Mesendoderm (in vitro differentiated cells): ENCODE measurements around the gene MID1.

ENCODE experiments used
- DNase-seq: peaks from one replicate; pipeline ENCODE4 v3.0.0; 2013
- H2AK5ac ChIP-seq: 2 replicates; pipeline ENCODE4 v1.6.1; 2013; ENCODE audit warnings: low read length, inconsistent platforms
- H2BK120ac ChIP-seq: 2 replicates; pipeline ENCODE4 v1.6.1; 2013; ENCODE audit warnings: low read depth, mild to moderate bottlenecking, low read length, moderate library complexity, mixed read lengths
- H2BK15ac ChIP-seq: replicated peaks from 2 replicates; pipeline ENCODE4 v1.6.1; 2013; ENCODE audit warnings: low read depth, mild to moderate bottlenecking, moderate library complexity
- H2BK5ac ChIP-seq: 2 replicates; pipeline ENCODE4 v1.6.1; 2013; ENCODE audit warnings: low read length, inconsistent platforms
- H3K18ac ChIP-seq: 2 replicates; pipeline ENCODE4 v1.6.1; 2013; ENCODE audit warnings: mild to moderate bottlenecking, low read length, mixed read lengths
- H3K23ac ChIP-seq: one replicate; pipeline ENCODE4 v1.6.1; 2013; ENCODE audit warnings: low read length
- H3K27ac ChIP-seq: 2 replicates; pipeline ENCODE4 v1.5.1; 2013; ENCODE audit warnings: low read depth, mild to moderate bottlenecking, inconsistent platforms, low read length, moderate library complexity
- H3K27me3 ChIP-seq: 2 replicates; pipeline ENCODE4 v1.6.1; 2013; ENCODE audit warnings: low read length, control low read depth, mild to moderate bottlenecking, inconsistent platforms; ENCODE audit not compliant: insufficient read depth, poor library complexity
- H3K36me3 ChIP-seq: 2 replicates; pipeline ENCODE4 v1.6.1; 2013; ENCODE audit warnings: low read length, inconsistent platforms; ENCODE audit not compliant: control insufficient read depth, insufficient read depth
- H3K4ac ChIP-seq: one replicate; pipeline ENCODE4 v1.6.1; 2013; ENCODE audit warnings: low read depth, mild to moderate bottlenecking, low read length, moderate library complexity
- H3K4me1 ChIP-seq: 2 replicates; pipeline ENCODE4 v1.6.1; 2013; ENCODE audit warnings: low read depth, low read length, inconsistent platforms; ENCODE audit not compliant: control insufficient read depth
- H3K4me2 ChIP-seq: 2 replicates; pipeline ENCODE4 v1.6.1; 2013; ENCODE audit warnings: low read length
- H3K4me3 ChIP-seq: 2 replicates; pipeline ENCODE4 v1.5.1; 2013; ENCODE audit warnings: mild to moderate bottlenecking, low read length
- H3K56ac ChIP-seq: one replicate; pipeline ENCODE4 v1.6.1; 2013; ENCODE audit warnings: low read length
- H3K79me1 ChIP-seq: 2 replicates; pipeline ENCODE4 v1.6.1; 2013; ENCODE audit warnings: low read length, inconsistent platforms
- H3K79me2 ChIP-seq: 2 replicates; pipeline ENCODE4 v1.6.1; 2013; ENCODE audit warnings: mild to moderate bottlenecking, low read length; ENCODE audit not compliant: control insufficient read depth, insufficient read depth
- H3K9ac ChIP-seq: 2 replicates; pipeline ENCODE4 v1.6.1; 2013; ENCODE audit warnings: low read length, inconsistent platforms
- H4K5ac ChIP-seq: one replicate; pipeline ENCODE4 v1.6.1; 2013; ENCODE audit warnings: low read length
- H4K8ac ChIP-seq: one replicate; pipeline ENCODE4 v1.6.1; 2013; ENCODE audit warnings: low read depth, mild to moderate bottlenecking, control low read depth, low read length, moderate library complexity
- WGBS: extraction: QIAGEN DNeasy Blood & Tissue Kit; methylation state at CpG from one replicate; pipeline ENCODE4 v1.1.7; 2013; ENCODE audit warnings: low lambda C conversion rate, missing lambda C conversion rate; ENCODE audit not compliant: insufficient coverage; ENCODE audit errors: extremely low coverage; 5-methylcytosine and 5-hydroxymethylcytosine counted together

MID1 gene

GRCh38 chrX:10447564-10448214, 172.7 kb downstream of the MID1 start:
- no CpG with 5 or more reads among the region's 4 CpGs for WGBS

DNA sequence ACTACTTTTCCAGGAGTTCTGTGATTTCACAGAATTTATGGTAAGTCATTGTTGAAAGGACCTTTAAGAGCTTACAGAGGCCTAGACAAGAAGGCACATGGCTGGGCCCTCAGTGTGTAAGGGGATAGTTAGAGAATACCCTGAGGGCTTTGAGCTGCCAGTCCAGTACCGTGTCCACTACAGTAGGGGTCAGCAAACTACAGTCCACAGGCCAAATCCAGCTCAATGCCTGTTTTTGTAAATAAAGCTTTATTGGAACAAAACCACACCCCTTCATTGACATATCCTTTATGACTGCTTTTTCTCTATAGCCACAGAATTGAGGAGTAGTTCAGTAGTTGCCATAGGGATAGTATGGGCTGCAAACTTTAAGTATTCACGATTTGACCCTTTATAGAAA, 176.2 kb downstream of the MID1 start:
- H2BK120ac ChIP-seq = no peak overlapping the region
- no peak overlapping the region for H2BK5ac ChIP-seq
- peak; percentile 29 for DNase-seq
- H3K23ac ChIP-seq = no peak overlapping the region
- WGBS = no CpG with 5 or more reads among the region's 2 CpGs
- no peak overlapping the region for H4K8ac ChIP-seq
- H3K36me3 ChIP-seq = no peaks in the 10 kb centered on the region
- H3K4me3 ChIP-seq = no peak overlapping the region
- no peak overlapping the region for H4K5ac ChIP-seq
- H3K79me2 ChIP-seq = no peaks in the 10 kb centered on the region
- H3K4me1 ChIP-seq = no peaks in the 10 kb centered on the region
- no peaks in the 10 kb centered on the region for H3K27me3 ChIP-seq
- H3K4ac ChIP-seq = no peak overlapping the region
- no peak overlapping the region for H3K18ac ChIP-seq
- H3K9ac ChIP-seq = no peak overlapping the region
- no peak overlapping the region for H3K27ac ChIP-seq
- H2AK5ac ChIP-seq = no peak overlapping the region
- H2BK15ac ChIP-seq = no peak overlapping the region
- H3K56ac ChIP-seq = no peak overlapping the region
- H3K79me1 ChIP-seq = no peaks in the 10 kb centered on the region
- H3K4me2 ChIP-seq = no peak overlapping the region

More at GRCh38 chrX:10447564-10448214, 172.7 kb downstream of the MID1 start:
- no peak overlapping the region for H3K23ac ChIP-seq
- no peak for DNase-seq
- no peaks in the 10 kb centered on the region for H3K4me1 ChIP-seq
- H3K9ac ChIP-seq = no peak overlapping the region
- H3K79me2 ChIP-seq = no peaks in the 10 kb centered on the region
- H3K36me3 ChIP-seq = no peaks in the 10 kb centered on the region
- H4K5ac ChIP-seq = no peak overlapping the region
- no peak overlapping the region for H3K4ac ChIP-seq
- no peak overlapping the region for H3K4me2 ChIP-seq
- no peaks in the 10 kb centered on the region for H3K79me1 ChIP-seq
- H2BK120ac ChIP-seq = no peak overlapping the region
- no peak overlapping the region for H3K18ac ChIP-seq
- H3K27ac ChIP-seq = no peak overlapping the region
- no peak overlapping the region for H2AK5ac ChIP-seq
- no peak overlapping the region for H4K8ac ChIP-seq
- H2BK15ac ChIP-seq = no peak overlapping the region
- H2BK5ac ChIP-seq = no peak overlapping the region
- no peak overlapping the region for H3K4me3 ChIP-seq
- no peak overlapping the region for H3K56ac ChIP-seq
- H3K27me3 ChIP-seq = no peaks in the 10 kb centered on the region

DNA sequence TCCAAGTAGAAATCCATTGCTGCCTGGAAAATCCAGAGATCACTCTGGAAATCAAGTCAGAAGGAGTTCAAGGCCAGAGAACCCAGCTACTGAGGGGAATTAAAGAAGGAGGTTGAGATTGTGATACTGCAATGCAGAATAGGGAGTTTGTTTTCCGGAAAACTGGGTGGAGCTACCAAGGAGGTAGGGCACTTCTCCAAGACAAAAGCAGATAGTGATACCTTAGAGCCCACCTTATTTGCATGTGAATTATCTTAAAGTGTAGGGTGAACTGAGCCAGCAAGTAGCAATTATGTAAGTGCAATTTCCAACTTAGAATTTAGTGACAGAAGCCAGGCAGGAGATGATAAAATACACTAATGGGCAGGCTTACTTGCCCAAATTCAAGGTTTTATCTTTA, 178.9 kb downstream of the MID1 start:
- no peaks in the 10 kb centered on the region for H3K36me3 ChIP-seq
- H4K5ac ChIP-seq = no peak overlapping the region
- no peak overlapping the region for H2AK5ac ChIP-seq
- no CpG with 5 or more reads among the region's 1 CpG for WGBS
- H3K79me2 ChIP-seq = no peaks in the 10 kb centered on the region
- H3K56ac ChIP-seq = no peak overlapping the region
- no peak overlapping the region for H3K4me3 ChIP-seq
- no peak overlapping the region for H3K4ac ChIP-seq
- no peak overlapping the region for H2BK5ac ChIP-seq
- no peaks in the 10 kb centered on the region for H3K27me3 ChIP-seq
- no peak overlapping the region for H3K9ac ChIP-seq
- H4K8ac ChIP-seq = no peak overlapping the region
- no peak overlapping the region for H3K27ac ChIP-seq
- no peak overlapping the region for H3K23ac ChIP-seq
- no peak overlapping the region for H3K18ac ChIP-seq
- H2BK120ac ChIP-seq = no peak overlapping the region
- no peaks in the 10 kb centered on the region for H3K4me1 ChIP-seq
- H2BK15ac ChIP-seq = no peak overlapping the region
- H3K79me1 ChIP-seq = no peaks in the 10 kb centered on the region
- DNase-seq = no peak
- H3K4me2 ChIP-seq = no peak overlapping the region

DNA sequence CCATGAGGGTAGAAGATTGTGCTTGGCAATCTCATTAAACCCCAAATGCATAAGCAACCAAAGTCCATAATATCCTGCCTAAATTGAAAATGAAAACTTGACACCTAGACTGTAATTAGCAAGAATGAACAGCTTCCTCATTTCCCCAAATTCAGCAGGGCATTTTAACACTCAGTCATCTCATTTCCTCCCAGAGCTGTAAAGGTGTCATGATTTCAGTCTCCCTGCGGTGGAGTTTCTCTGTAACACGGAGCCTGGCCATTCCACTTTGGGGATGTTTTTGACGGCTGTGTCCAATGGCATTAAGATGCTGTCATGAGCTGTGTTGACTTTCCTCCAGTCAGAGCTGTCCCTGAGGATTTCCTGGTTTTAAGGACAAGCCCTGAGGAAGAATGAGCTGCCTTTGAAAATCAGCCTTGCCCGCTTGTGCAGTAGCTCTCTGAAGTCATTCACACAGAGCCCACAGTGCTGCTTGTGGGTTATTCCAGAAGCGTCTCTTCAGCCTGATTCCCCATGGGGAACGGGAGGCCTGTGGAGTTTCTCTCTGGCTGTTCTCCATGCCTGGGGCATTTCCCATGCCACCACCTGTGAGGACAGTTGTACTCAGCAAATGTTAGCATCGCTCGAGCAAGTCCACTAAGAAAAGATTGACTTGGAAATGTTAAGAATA, 187.0 kb downstream of the MID1 start:
- no peak overlapping the region for H3K4ac ChIP-seq
- no peaks in the 10 kb centered on the region for H3K36me3 ChIP-seq
- no peaks in the 10 kb centered on the region for H3K4me1 ChIP-seq
- H2BK5ac ChIP-seq = no peak overlapping the region
- H4K5ac ChIP-seq = no peak overlapping the region
- no peaks in the 10 kb centered on the region for H3K27me3 ChIP-seq
- H3K56ac ChIP-seq = no peak overlapping the region
- H3K23ac ChIP-seq = no peak overlapping the region
- H3K4me3 ChIP-seq = no peak overlapping the region
- no peaks in the 10 kb centered on the region for H3K79me2 ChIP-seq
- no peaks in the 10 kb centered on the region for H3K79me1 ChIP-seq
- no peak overlapping the region for H3K27ac ChIP-seq
- no peak overlapping the region for H3K9ac ChIP-seq
- H2AK5ac ChIP-seq = no peak overlapping the region
- H2BK15ac ChIP-seq = no peak overlapping the region
- peak; percentile 32 for DNase-seq
- H3K18ac ChIP-seq = no peak overlapping the region
- H4K8ac ChIP-seq = no peak overlapping the region
- no peak overlapping the region for H2BK120ac ChIP-seq
- WGBS = no CpG with 5 or more reads among the region's 8 CpGs
- no peak overlapping the region for H3K4me2 ChIP-seq

DNA sequence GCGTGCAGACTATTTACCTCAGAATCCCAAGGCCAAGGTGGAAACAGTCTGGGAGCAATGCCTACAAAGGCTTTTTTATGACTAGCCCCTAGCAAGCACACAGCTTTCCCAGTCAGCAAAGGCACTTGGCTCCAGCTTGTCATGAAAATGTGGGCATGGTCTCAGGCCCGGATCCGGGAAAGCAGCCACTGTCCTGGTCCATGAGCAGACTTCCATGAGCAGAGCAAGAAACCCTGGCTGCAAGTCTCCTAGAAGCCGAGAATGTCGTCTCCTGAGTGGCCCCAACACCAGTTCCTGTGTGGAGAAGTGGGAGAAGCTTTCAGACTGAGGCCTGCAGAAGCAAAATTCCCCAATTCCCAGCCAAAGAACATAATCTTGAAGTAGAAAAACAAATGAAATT, 190.5 kb downstream of the MID1 start:
- no peak overlapping the region for H3K18ac ChIP-seq
- no CpG with 5 or more reads among the region's 5 CpGs for WGBS
- no peaks in the 10 kb centered on the region for H3K79me1 ChIP-seq
- H3K56ac ChIP-seq = no peak overlapping the region
- no peaks in the 10 kb centered on the region for H3K79me2 ChIP-seq
- H3K36me3 ChIP-seq = no peaks in the 10 kb centered on the region
- no peak overlapping the region for H3K4ac ChIP-seq
- no peak overlapping the region for H3K9ac ChIP-seq
- H3K27ac ChIP-seq = no peak overlapping the region
- H2AK5ac ChIP-seq = no peak overlapping the region
- H4K8ac ChIP-seq = no peak overlapping the region
- H3K4me1 ChIP-seq = no peaks in the 10 kb centered on the region
- no peak overlapping the region for H3K4me3 ChIP-seq
- no peak overlapping the region for H4K5ac ChIP-seq
- no peak overlapping the region for H2BK15ac ChIP-seq
- H3K4me2 ChIP-seq = no peak overlapping the region
- no peak overlapping the region for H2BK5ac ChIP-seq
- H3K27me3 ChIP-seq = no peaks in the 10 kb centered on the region
- no peak for DNase-seq
- no peak overlapping the region for H3K23ac ChIP-seq
- no peak overlapping the region for H2BK120ac ChIP-seq

- Histone ChIP-seq H3K18ac (no peak overlapping the region), H3K79me2 (no peaks in the 10 kb centered on the region), H4K8ac (no peak overlapping the region), H3K4me1 (no peaks in the 10 kb centered on the region), H3K79me1 (no peaks in the 10 kb centered on the region), H3K4me3 (no peak overlapping the region), H3K56ac (no peak overlapping the region), H3K4me2 (no peak overlapping the region), H3K27me3 (no peaks in the 10 kb centered on the region), H3K9ac (no peak overlapping the region), H4K5ac (no peak overlapping the region), H3K4ac (no peak overlapping the region), H3K36me3 (no peaks in the 10 kb centered on the region), H2BK5ac (no peak overlapping the region), H2BK15ac (no peak overlapping the region), H2AK5ac (no peak overlapping the region), H2BK120ac (no peak overlapping the region), H3K27ac (no peak overlapping the region), H3K23ac (no peak overlapping the region)
- DNase-seq = no peak
Measured at GRCh38 chrX:10427249-10427648, 193.1 kb downstream of the MID1 start.
